GM19193 (cell line): Measurements from ENCODE around the gene DOCK2.

Experiments used
- POLR2A ChIP-seq: IDR thresholded peaks from 4 replicates; pipeline ENCODE4 v1.6.1; 2011; ENCODE audit not compliant: insufficient read depth, insufficient read length; ENCODE audit errors: extremely low read depth

The DOCK2 gene

GRCh38 chr5:170097934-170098333, 460.9 kb downstream of the DOCK2 start:
- TF ChIP-seq POLR2A: no peak

GRCh38 chr5:170100066-170100943, 463.2 kb downstream of the DOCK2 start:
- TF ChIP-seq POLR2A: no peak

- TF ChIP-seq POLR2A: no peak
These were observed 466.4 kb downstream of the DOCK2 start for GRCh38 chr5:170103447-170103846.

DNA sequence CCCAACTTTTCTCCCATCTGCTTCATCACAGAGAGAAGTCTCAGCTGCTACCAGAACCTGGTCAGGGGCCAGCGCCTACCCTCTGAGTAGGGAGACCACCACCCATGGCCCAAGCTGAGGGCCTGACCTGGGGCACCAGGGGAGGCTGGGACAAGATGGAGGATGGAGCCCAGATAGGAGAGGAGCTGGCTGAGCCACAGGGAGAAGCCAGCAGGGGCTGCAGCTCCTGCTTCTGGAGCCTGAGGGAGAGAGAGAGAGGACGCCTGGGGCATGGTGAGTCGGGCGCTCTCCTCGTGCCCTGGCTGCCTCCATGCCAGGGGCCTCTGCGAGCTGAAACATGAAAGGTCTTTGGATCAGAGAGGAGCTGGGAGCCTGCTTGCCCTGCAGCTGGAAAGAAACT, 467.2 kb downstream of the DOCK2 start:
- no peak for TF ChIP-seq POLR2A

DNA sequence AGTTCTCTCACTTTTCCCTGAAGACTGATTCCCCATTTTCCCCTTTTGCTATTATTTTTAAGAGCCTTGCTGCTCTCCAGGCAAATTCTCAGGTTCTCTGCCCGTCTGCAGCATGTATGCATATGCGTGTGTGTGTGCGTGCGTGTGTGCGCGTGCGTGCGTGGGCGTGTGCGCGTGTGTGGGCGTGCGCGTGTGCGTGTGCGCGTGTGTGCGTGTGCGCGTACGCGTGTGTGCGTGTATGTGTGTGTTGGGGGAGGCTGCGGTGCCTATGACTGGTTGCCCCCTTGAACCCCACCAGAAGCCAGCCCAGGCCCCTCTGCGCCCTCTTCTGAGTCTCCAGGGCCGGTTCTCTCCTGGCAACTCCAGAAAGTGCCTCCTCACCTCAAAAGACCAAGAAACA, 467.6 kb downstream of the DOCK2 start:
- TF ChIP-seq POLR2A: no peak

DNA sequence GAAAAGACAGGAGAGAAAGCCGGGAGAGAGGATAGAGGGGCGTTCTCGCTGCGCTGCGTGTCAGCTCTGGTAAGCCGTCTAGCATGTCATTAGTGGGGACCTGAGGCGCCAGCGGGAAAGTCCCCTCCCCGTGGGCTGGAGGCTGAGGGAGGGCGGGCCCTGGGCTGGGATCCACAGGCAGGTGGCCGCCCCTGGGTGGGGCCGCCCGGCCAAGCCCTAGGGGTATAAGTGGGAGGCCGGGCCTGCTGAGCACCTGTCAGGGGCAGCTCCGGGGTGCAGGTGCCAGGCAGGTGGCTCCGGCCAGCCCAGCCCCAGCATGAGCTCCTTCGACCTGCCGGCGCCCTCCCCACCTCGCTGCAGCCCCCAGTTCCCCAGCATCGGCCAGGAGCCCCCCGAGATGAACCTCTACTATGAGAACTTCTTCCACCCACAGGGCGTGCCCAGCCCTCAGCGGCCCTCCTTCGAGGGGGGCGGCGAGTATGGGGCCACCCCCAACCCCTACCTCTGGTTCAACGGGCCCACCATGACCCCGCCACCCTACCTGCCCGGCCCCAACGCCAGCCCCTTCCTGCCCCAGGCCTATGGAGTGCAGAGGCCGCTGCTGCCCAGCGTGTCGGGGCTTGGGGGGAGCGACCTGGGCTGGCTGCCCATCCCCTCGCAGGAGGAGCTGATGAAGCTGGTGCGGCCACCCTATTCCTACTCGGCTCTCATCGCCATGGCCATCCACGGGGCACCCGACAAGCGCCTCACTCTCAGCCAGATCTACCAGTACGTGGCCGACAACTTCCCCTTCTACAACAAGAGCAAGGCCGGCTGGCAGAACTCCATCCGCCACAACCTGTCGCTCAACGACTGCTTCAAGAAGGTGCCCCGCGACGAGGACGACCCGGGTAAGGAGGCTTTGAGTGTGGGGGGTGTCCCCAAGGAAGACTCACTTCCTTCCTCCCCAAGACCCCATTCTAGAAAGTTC, 468.9 kb downstream of the DOCK2 start, which contains the start of gene FOXI1:
FOXI1 (plus strand) TSS at position 256 of the 970 bp plus-strand sequence; CDS start at position 317, 61 bp downstream.
- TF ChIP-seq POLR2A: no peak

DNA sequence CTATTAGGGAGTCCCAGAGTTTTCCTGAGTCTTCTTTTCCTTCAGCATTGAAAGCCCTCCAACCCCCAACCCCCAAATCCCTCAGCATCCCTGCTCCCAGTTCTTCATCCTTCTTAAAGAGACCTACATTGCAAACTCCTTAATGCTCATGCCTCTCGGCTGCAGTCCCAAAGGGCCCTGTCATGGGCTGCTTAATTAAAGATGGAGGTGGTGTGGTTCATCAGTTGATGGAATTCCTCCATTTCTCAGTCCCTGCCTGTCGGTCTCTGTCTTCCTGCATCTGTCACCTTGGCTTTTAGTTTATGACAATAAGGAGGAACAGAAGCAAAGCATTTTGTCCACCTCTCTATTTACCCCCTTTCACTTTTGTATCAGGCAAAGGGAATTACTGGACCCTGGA, 470.6 kb downstream of the DOCK2 start:
- TF ChIP-seq POLR2A: no peak

DNA sequence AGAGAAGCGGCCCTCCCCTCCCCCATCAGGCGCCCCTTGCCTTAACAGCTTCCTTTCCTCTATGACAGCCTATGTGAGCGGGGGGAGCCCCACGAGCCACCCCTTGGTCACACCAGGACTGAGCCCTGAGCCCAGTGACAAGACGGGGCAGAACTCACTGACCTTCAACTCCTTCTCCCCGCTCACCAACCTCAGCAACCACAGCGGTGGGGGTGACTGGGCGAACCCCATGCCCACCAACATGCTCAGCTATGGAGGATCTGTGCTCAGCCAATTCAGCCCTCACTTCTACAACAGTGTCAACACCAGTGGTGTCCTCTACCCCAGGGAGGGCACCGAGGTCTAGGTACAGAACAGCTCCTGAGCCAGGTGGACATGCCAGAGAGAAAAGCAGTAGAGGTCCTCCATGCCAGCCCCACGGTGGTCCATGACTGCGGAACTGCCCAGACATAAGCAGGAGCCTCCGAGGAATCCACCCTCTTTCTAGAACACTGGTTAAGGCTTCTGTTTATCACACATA, 471.3 kb downstream of the DOCK2 start:
- TF ChIP-seq POLR2A: no peak

- TF ChIP-seq POLR2A: no peak
These were observed 472.3 kb downstream of the DOCK2 start for GRCh38 chr5:170109059-170110031.

DNA sequence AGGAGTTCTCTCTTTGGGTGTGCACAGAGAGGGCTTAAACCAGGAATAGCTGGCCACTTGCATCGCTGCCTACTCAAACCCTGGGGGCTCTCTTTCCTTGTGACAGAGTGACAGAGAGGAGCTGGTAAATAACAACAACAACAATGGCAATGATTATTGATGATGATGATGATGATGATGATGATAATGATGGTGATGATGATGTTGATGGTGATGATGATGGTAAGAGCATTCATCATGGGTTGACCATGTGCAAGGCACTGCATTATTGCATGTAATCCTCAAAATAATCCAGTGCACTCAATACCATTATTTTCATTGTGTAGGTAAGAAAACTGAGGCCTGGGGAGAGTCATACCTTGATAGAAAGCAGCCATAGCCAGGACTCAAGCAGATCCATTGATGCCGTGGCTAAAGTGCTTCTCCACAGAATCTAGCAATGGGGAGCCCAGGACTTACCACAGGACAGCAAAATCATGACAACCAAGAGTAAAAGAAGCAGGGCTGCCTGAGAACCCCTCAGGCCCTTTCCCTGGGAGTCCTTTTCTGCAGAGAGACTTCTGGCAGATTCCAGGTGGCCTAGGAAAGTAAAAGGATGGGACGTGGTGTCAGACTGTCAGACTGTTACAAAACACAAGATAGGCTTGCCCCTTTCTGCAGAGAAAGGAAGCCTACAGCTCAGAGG, 473.5 kb downstream of the DOCK2 start:
- no peak for TF ChIP-seq POLR2A

- no peak for TF ChIP-seq POLR2A
These were observed 474.2 kb downstream of the DOCK2 start for GRCh38 chr5:170111088-170111785.

DNA sequence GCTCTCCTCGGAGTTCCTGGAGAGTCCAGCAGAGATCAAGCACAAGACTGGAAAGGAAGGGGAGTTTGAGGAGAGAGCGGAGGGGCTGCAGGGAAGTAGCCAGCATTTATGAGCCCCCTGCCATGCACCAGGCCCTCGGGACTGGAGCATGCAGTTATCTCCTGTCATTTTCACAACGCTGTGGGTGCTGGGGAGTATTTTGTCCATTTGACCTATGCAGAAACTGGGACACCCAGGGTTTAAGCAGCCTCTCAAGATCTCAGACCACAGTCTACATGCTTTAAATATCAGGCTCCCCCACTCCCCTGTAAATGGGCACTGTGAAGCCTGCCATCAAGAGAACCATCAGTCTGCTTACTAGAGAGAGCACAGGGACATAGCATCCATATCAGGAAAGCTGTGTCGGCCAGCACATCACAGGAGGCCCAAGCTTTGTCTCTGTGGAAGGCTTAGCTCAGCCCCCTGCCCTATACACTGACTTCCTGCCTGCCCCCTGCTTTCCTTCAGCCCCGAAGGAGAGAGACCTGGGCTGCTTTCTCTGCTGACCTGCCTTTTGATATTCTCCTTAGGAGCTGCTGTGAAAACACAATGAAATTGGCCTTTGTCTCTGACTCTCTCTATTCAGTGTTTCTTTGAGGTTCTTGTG, 475.9 kb downstream of the DOCK2 start:
- TF ChIP-seq POLR2A: no peak
